ENCODE data around the gene MAP2K6. TPM values are rescaled to one million over a fixed set of nuclear protein-coding genes. Genes with fewer than 3 reads are reported as not detected.

The MAP2K6 gene
- total RNA-seq, 1 donor from 2014 or later, result 39.9 TPM

GRCh38 chr17:69427486-69428197 lies 13.1 kb downstream of the MAP2K6 start:
- DNase-seq, result no peak

GRCh38 chr17:69428252-69428980 lies 13.9 kb downstream of the MAP2K6 start:
- no peak for DNase-seq

DNA sequence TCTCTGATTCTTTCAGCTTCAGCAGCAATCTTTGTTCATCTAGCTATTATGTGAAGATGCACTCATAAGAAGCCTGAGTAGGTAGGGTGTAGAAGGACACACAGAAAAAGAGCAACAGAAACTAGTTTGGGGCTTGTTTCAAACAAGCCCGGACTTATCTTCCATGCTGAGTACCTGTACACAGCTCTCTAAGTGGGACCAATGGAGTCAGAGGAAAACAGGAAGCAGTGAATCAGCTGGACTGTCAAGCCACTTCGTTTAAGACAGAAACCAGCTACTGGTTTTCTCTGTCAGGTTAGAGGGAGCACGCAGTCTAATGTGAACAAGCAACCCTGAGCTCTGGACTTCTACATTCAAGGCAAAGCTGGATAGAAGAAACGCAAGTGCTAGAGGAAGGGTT lies 16.0 kb downstream of the MAP2K6 start:
- DNase-seq, result no peak

DNA sequence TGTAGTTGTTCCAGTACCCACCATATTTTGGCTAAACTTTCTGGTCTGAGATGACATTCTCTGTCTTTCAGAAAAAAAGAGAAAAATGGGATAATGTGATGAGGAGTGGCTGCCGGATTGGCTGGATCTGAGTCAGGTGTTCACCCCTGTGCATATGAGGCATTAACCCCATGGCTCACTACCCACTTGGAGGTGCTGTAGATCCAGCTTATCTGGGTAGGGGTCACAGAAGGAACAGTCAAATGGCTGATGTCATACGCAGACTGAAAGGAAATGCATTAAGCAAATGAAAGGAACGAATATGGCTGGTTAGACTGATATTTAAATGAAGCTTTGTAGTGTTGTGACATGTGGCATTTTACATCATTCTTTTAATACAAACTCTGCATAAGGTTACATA lies 17.3 kb downstream of the MAP2K6 start:
- no peak for DNase-seq

DNA sequence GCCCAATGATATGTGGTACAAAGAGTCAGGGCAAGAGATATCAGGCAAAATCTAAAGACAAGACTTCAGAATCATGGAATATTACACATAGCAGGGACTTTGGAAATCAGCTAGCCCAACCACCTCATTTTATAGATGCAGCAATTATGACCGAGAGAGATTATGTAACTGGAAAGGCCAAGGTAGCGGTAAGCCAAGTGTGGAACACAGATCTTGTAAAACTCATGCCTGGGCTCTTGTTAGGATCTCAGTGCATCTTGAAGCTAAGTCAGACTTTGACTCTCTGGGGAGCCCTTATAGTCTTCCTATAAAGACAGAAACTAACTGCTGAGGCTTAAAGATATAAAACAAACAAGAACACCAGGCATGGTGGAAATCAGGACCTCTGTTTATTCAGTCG lies 18.6 kb downstream of the MAP2K6 start:
- no peak for DNase-seq

DNA sequence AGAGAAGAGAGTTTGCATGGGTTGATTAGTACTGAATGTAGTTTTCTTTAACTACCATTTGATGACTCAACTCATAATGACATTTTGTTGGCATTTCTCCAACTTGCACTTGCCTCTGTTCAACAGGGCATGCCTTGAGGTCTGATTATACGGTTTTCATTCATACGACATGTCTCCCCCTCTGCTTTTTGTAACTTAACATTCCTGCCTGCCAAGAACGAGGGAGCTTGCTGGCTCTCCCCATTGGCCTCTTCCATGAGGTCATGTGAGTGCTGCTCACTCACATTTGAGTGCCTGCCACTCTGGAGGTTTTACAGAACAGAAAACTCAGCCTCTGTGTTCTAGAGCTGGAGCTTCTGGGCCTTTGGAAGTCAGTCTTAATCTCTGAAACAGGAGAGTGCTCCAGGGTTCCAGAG lies 19.7 kb downstream of the MAP2K6 start:
- DNase-seq, result no peak

DNA sequence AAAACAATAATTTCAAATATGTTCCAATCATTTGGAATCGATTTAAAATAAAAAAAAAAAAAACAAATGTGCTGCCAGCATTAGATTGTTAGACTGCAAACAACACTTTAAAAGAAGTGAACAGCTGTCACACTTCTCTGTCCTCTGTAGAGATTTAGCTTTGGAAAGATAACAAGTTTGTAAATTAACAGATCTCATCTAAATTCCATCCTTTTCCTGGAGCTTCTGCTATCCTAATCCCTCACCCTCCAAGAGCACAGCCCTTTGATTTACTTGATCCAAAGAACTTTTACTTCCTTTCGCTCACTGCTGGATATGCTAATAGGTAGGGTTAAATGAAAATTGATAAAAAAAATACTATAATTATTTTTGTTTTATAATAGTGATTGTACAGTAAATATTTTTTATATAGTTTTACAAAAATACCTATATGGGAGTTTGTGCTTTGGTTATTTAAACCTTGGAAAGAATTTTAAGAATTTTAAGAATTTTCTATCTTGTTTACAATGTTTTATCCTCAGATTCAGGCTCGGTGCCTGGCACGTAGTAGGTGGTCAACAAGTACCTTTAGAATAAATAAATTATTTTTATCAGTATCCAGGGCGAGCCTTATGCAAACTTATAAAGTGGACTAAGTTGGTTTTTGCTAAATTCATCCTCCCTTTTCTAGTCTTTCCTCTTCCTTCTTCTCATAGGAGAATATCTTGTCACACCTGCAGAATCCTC lies 21.6 kb downstream of the MAP2K6 start:
- DNase-seq, result no peak

GRCh38 chr17:69437475-69437874 lies 23.0 kb downstream of the MAP2K6 start:
- no peak for DNase-seq

DNA sequence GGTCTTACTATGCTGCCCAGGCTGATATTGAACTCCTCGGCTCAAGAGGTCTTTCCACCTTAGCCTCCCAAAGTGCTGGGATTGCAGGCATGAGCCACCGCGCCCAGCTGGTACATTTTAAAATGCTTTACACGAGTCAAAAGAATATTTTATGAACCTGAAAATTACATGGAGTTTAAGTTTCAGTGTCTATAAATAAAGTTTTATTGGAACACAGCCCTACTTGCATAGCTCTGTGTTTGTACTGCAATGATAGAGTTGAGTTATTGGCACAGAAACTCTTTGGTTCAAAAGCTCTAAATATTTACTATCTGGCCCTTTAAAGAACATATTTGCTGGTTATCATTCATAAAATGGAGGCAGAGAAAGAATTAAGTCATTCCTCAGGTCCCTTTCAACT lies 24.3 kb downstream of the MAP2K6 start:
- no peak for DNase-seq

DNA sequence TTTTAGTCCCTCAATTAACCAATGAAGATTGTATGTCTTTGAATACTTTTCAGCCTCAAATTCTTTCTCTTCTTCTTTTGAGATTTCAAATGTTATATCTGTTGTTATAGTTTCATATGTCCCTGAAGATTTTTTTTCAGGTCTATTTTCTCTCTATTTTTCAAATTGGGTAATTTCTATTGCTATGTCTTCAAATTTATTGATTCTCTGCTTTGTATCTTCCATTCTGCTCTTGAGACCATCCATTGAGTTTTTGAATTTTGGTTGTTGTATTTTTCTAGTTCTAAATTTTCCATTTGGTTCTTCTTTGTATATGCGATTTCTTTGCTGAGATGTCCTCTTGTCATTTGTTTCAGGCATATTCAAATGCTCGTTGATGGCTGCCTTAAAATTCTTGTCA lies 26.7 kb downstream of the MAP2K6 start:
- DNase-seq, result no peak

DNA sequence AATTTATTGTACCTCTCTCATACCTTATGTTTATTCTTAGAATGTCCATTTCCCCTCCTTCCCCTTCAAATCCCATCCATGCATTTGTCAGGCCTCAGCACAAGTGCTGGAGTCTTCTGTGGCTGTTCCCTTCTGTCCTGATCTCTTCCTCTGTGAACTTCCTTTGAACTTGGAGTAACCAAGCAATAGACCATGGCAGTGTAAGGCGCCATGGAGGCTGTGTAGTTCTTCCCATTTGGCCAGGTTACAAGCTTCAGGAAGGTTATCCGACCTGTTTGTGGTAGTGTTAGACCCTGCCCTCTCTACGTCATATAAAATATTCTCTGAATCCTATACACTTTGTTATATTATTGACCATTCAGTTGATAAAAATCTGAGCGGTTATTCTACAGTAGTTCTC lies 28.6 kb downstream of the MAP2K6 start:
- DNase-seq, result no peak

- no peak for DNase-seq
These were observed 29.5 kb downstream of the MAP2K6 start for GRCh38 chr17:69444023-69444422.

DNA sequence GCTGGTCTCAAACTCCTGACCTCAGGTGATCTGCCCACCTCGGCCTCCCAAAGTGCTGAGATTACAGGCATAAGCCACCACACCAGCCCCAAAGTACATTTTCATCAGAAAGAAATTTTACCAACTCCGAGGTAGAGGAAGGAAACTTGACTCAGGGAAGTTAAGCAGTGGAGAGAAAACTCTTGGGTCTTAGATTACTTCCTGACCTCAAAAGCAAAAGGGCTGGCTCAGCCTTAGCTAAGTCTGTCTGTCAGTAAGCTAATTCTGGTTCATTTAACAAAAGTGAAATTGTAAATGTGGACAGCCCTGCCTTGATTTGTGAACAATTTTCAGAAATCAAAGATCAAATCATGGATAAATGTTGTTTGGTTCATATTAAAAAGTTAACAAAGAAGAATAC lies 30.6 kb downstream of the MAP2K6 start:
- DNase-seq, result no peak

- DNase-seq, result no peak
These were observed 33.2 kb downstream of the MAP2K6 start for GRCh38 chr17:69447726-69448125.

GRCh38 chr17:69448431-69449102 lies 34.1 kb downstream of the MAP2K6 start:
- peak; percentile 32 for DNase-seq

GRCh38 chr17:69450131-69450530 lies 35.6 kb downstream of the MAP2K6 start:
- no peak for DNase-seq

DNA sequence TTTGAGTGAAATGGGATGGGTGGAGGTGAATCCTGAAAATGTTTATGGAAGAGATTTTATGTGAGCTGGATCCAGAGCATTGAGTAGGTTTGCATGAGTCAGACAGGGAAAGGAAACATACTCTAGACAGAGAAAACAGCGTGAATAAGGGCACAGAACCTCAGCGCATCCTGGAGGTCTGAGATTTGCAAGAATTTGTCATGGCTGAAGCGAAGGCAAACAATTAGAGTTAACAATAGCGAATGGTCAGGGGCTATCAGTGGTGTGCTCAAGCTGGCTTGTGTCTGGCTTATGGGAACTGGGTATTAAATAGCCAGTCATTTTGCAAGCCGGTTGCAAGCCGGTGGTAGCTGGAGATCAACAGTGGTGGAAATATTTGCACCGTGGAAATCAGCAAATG lies 36.4 kb downstream of the MAP2K6 start:
- no peak for DNase-seq

DNA sequence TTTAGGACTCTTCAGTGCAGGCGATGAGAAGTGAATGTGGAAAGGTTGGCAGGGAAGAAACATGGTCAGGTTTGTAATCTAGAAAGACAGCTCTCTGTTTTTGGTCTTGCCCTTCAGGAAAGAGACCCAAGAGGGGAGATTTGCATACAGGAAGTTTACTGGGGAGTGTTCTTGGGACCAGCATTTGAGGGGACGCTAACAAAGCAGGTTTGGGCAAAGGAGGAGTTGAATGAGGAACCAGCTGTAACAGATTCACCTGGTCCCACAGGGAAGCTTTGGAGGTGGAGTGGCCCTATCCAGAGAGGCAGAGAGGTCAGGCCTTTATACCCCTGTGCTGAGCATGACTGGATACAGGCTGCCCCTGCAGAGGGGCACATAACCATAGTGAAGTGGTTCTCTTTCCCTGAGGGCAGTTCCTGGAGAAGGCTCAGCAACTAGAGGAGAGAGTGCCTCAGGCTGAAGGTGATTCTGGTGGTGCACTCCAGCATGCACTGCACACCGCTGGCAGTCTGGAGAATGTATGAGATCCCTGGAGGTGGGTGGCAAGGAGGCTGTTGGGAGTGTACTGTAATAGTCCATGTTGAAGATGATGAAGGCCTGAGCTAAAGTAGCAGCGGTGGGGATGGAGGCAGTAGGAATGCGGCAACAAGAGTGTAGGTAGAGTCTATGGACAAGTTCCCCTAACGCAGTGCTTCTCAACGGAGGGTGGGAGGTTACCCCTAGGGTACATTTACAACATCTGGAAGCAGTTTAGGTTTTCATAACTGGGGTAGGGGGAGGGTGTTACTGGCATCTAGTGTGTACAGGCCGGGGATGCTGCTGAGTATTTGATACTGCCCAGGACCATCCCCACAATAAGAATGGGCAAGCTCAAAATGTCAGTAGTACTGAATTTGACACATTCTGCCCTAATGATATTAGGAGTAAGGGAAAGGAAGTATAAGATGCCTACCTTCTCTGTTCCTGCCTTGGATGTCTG lies 37.2 kb downstream of the MAP2K6 start:
- DNase-seq, result no peak

GRCh38 chr17:69452664-69453260 lies 38.3 kb downstream of the MAP2K6 start:
- no peak for DNase-seq

DNA sequence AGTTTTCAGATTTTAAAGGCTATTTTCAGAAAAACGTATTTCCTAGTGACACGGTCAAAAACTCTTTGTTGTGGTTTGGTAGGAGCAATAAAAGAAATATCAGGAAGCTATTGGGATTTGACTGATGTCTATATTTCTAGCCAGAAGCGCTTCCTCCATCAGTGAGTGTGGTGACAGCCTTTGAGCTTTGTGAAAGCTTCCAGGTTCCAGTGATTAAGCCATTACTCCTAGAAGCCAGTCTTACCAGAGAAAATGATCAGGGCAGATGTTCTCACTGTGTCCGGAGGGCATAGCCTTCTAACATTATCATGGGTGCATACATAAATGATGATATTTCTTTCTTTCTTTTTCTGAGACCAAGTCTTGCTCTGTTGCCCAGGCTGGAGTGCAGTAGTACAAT lies 39.6 kb downstream of the MAP2K6 start:
- no peak for DNase-seq

DNA sequence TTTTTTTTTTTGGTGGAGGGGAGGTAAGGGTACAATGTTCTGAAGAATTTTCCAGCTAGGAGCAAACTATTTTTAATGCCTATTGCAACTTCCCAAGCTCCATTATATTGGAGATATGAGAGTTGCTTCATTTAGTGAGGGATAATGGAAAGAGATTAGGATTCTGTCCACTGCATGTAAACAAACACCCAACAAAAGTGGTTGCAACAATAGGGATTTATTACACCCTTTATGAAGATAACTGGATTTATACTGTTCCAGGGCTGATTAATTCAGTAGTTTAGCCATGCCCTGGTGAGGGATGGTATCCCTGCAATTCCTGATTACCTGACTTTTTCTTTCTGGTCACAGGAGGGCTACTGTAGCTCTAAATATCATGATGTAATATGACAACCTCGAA lies 40.5 kb downstream of the MAP2K6 start:
- DNase-seq, result no peak
